HG03280 (cell line): ENCODE measurements around the gene KHDC3L.
"Not testable (repeated sequence)": the region's sequence is repeated elsewhere in the genome, so short reads cannot be mapped to it uniquely, and the experiment has no call there.

Experiments
- ATAC-seq: cut with Tn5 transposase; IDR thresholded peaks from one replicate; pipeline ENCODE4 v1.9.1; 2021; ENCODE audit warnings: mild to moderate bottlenecking, moderate library complexity; ENCODE audit not compliant: unreplicated experiment

Gene KHDC3L

GRCh38 chr6:73369157-73369556 lies 6.7 kb downstream of the KHDC3L start:
- no peak for ATAC-seq

- no peak for ATAC-seq
These were observed 7.1 kb downstream of the KHDC3L start, which contains the start of gene OOEP for GRCh38 chr6:73369563-73369962. OOEP (minus strand) TSS chr6:73369897; CDS start chr6:73369792, 105 bp downstream.

- no peak for ATAC-seq
These were observed 9.5 kb downstream of the KHDC3L start for GRCh38 chr6:73371984-73372383.

- no peak for ATAC-seq
These were observed 10.1 kb downstream of the KHDC3L start for GRCh38 chr6:73372516-73372915.

- no peak for ATAC-seq
These were observed 12.8 kb downstream of the KHDC3L start for GRCh38 chr6:73375216-73375615.

- no peak for ATAC-seq
These were observed 14.8 kb downstream of the KHDC3L start for GRCh38 chr6:73377225-73377624.

- not testable (repeated sequence) for ATAC-seq
These were observed 19.1 kb downstream of the KHDC3L start for GRCh38 chr6:73381531-73381930.

GRCh38 chr6:73382462-73383113 lies 20.1 kb downstream of the KHDC3L start:
- no peak for ATAC-seq

GRCh38 chr6:73388433-73388799 lies 26.0 kb downstream of the KHDC3L start:
- no peak for ATAC-seq

- ATAC-seq: peak; percentile 61
These were observed 26.5 kb downstream of the KHDC3L start for GRCh38 chr6:73388800-73389512.

- ATAC-seq: no peak
These were observed 27.4 kb downstream of the KHDC3L start for GRCh38 chr6:73389854-73390253.

- ATAC-seq: no peak
These were observed 29.2 kb downstream of the KHDC3L start for GRCh38 chr6:73391675-73392074.

- not testable (repeated sequence) for ATAC-seq
These were observed 29.7 kb downstream of the KHDC3L start for GRCh38 chr6:73392188-73392587.

GRCh38 chr6:73393278-73393677 lies 30.8 kb downstream of the KHDC3L start:
- no peak for ATAC-seq

- peak; percentile 55 for ATAC-seq
These were observed 32.3 kb downstream of the KHDC3L start, which contains the start of gene DDX43 for GRCh38 chr6:73394577-73395354. DDX43 (plus strand) TSS chr6:73394828; CDS start chr6:73394906, 78 bp downstream.

GRCh38 chr6:73395875-73396274 lies 33.4 kb downstream of the KHDC3L start:
- ATAC-seq: no peak

- no peak for ATAC-seq
These were observed 38.2 kb downstream of the KHDC3L start for GRCh38 chr6:73400656-73401055.

GRCh38 chr6:73409395-73409794 lies 46.9 kb downstream of the KHDC3L start:
- ATAC-seq: no peak

- ATAC-seq: no peak
These were observed 50.6 kb downstream of the KHDC3L start for GRCh38 chr6:73413102-73413501.
